Measurements from ENCODE around the gene PPP6R1. TPM values are rescaled to one million over a fixed set of nuclear protein-coding genes. Genes with fewer than 3 reads are reported as not detected.
"Not testable (repeated sequence)": the region's sequence is repeated elsewhere in the genome, so short reads cannot be mapped to it uniquely, and the experiment has no call there.

Gene PPP6R1
- total and polyA plus RNA-seq, 8 donors: 19.5 to 112 (median 50.8) TPM

DNA sequence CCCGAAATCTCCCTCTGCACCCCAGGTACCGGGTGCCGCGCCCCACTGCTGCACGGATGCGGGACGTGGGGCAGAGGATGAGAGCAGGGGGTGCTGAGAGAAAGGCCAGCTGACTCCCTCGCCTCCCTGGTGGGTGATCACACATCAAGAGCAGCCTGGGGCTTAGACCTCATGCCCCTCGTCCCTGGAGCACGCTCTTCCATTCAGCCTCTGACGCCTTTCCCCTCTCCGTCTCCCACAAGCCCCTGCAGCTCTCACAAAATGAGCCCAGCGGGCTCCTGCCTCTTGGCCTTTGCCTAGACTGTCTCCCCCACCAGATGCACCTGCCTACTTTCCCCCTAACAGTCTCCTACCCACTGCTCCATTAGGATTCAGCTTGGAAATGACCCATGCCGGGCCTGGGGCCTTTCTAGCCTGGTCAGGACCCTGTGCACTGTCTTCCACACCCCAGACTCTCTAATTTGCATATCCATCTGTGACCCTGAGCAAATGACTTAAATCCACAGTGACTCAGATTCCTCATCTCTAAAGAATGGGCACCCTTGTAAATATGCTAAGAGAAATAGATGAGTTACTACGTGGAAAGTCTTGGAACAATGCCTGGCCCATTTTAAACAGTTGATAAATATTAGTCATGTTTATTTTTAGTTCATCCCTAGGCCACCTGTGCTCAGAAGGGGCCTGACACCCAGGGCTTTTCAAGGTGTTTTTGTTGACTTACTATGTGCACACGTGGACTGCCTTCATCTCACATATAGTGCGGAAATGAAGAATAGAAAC lies 48.9 kb downstream of the PPP6R1 start:
- H3K4me3 ChIP-seq: peak overlapping the region in 1 of 4 donors; percentile 23
- peaks cover 0 to 17% (median 11%) of the 10 kb centered on the region in 4 donors for H3K9me3 ChIP-seq
- H3K36me3 ChIP-seq: no peaks in the 10 kb centered on the region
- TF ChIP-seq POLR2AphosphoS5 (IDR thresholded peaks at IDR 0.05) (peak in 2 of 3 donors; percentile 14 to 62), EP300 (IDR thresholded peaks at IDR 0.05) (no peak), CTCF (IDR thresholded peaks at IDR 0.05) (no peak), POLR2A (IDR thresholded peaks at IDR 0.05) (no peak)
- peak; percentile 48 to 84 for DNase-seq
- intact Hi-C loops (cut with DNase I; ENCODE audit: low total_unique reads): no loop called here
- peaks cover 6 to 33% (median 22%) of the 10 kb centered on the region in 4 donors for H3K4me1 ChIP-seq
- peaks cover 0 to 17% (median 0%) of the 10 kb centered on the region in 3 donors for H3K27me3 ChIP-seq
- H3K27ac ChIP-seq: peak overlapping the region; percentile 80 to 90 (median 88)
- WGBS, 5 donors: 56 to 65% (median 58%) methylated on average over 17 of the region's 17 CpGs

- DNase-seq: peak; percentile 72 to 80
- TF ChIP-seq POLR2A (IDR thresholded peaks at IDR 0.05) (no peak), POLR2AphosphoS5 (IDR thresholded peaks at IDR 0.05) (peak in 2 of 3 donors; percentile 72 to 81)
- Histone ChIP-seq H3K27ac (peak within 1 kb of the TSS; percentile 80 to 90 (median 88)), H3K27me3 (peaks cover 0 to 17% (median 0%) of the 10 kb centered on the region in 3 donors), H3K36me3 (peaks cover 0 to 7% (median 5%) of the 10 kb centered on the region in 4 donors), H3K9me3 (peaks cover 0 to 17% (median 11%) of the 10 kb centered on the region in 4 donors), H3K4me3 (peak within 1 kb of the TSS in 2 of 4 donors; percentile 23 to 30), H3K4me1 (peaks cover 6 to 33% (median 22%) of the 10 kb centered on the region in 4 donors)
- 26 to 44% (median 37%) methylated on average over 11 to 17 of the region's 18 CpGs for WGBS, 5 donors
- intact Hi-C loops (cut with DNase I; ENCODE audit: low total_unique reads): no loop called here
Observed at GRCh38 chr19:55208880-55209692, 49.7 kb downstream of the PPP6R1 start, which contains the start of gene PTPRH. Gene PTPRH, minus strand, starts transcription at chr19:55209501. Its CDS starts 68 bp downstream, at chr19:55209433.

DNA sequence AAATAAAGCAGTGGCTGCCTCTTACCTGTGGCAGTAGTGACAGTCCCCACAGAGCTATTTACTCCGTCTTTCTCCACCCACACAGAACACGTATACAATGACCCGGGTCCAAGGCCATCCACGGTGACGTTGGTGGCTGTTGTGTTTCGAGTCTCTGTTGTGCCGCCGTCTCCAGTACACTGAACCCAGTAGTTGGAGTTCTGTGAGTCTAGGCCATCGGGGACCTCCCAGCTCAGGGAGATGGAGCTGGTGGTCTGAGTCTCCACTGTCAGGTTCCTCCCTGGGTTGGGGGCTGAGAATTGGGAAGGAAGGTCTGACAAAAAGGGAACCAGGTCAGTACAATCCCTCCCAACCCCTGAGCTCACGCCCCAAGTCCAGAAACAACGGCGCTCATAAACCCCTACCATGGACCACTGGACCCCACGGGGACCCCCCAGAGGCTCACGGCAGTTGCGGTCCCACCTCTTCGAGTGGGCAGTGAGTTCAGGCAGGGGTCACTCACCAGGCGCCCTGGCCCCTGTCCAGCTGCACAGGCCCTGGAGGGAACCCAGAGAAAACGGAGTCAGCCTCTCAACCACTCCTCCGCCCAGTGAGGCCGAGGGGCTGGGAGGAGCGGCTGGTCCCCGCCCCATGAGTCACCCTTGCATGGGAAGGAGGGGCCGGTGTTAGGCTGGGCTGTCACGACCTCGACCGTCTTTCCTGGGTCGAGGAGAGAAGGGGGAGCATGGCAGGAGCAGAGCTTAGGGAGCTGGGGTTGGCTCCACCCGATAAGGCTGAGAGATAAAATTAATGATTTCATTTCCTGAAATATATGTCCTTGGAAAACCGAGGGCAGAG lies 51.9 kb downstream of the PPP6R1 start:
- H3K4me3 ChIP-seq: peak overlapping the region; percentile 10 to 39 (median 34)
- TF ChIP-seq POLR2A (IDR thresholded peaks at IDR 0.05): no peak
- TF ChIP-seq CTCF (IDR thresholded peaks at IDR 0.05): no peak
- peak in 2 of 3 donors; percentile 92 to 93 for TF ChIP-seq POLR2AphosphoS5 (IDR thresholded peaks at IDR 0.05)
- no peak for TF ChIP-seq EP300 (IDR thresholded peaks at IDR 0.05)
- peaks cover 0 to 21% (median 10%) of the 10 kb centered on the region in 4 donors for H3K36me3 ChIP-seq
- H3K9me3 ChIP-seq: peaks cover 0 to 1% (median 0%) of the 10 kb centered on the region in 4 donors
- WGBS, 5 donors: 16 to 34% (median 24%) methylated on average over 19 to 29 of the region's 29 CpGs
- intact Hi-C loops (cut with DNase I; ENCODE audit: low total_unique reads): no loop called here
- peak; percentile 88 to 96 for DNase-seq
- H3K27ac ChIP-seq: peak overlapping the region; percentile 69 to 82 (median 81)
- H3K27me3 ChIP-seq: peaks cover 0 to 19% (median 0%) of the 10 kb centered on the region in 3 donors
- peaks cover 6 to 33% (median 22%) of the 10 kb centered on the region in 4 donors for H3K4me1 ChIP-seq

- intact Hi-C loops (cut with DNase I; ENCODE audit: low total_unique reads); H3K4me1 ChIP-seq; H3K4me3 ChIP-seq; DNase-seq; H3K27ac ChIP-seq; H3K9me3 ChIP-seq: not testable (repeated sequence)
- H3K36me3 ChIP-seq: peaks cover 0 to 63% (median 35%) of the 10 kb centered on the region in 4 donors
- H3K27me3 ChIP-seq: peaks cover 0 to 48% (median 0%) of the 10 kb centered on the region in 3 donors
- 59 to 74% (median 69%) methylated on average over 10 of the region's 10 CpGs for WGBS, 5 donors
Observed at GRCh38 chr19:55202199-55202598, 56.6 kb downstream of the PPP6R1 start.

Data from stomach (tissue), 9 donors.